Measurements from ENCODE around the gene ANTXRL.

DNA sequence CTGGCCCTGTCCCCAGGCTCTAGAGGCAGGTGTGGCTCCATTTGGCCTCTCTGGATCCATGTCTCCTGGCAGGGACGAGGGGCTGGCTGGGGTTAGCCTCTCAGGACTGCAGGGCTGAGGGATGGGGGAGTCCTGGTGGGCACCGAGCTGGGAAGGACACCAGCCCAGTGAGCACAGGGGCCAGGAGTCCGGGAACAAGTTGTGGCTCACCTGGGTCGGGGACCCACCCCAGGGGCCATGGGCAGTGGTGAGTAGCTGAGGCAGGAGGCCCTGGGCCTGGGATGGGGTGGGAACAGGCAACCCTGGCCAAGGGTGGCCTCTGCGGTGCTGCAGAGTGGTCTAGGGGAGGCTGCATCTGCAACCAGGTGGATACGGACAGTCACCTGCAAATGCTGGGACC is 24.1 kb downstream of the ANTXRL start:
- no peak for TF ChIP-seq POLR2A (IDR thresholded peaks at IDR 0.05)
- TF ChIP-seq, protein P1, sequence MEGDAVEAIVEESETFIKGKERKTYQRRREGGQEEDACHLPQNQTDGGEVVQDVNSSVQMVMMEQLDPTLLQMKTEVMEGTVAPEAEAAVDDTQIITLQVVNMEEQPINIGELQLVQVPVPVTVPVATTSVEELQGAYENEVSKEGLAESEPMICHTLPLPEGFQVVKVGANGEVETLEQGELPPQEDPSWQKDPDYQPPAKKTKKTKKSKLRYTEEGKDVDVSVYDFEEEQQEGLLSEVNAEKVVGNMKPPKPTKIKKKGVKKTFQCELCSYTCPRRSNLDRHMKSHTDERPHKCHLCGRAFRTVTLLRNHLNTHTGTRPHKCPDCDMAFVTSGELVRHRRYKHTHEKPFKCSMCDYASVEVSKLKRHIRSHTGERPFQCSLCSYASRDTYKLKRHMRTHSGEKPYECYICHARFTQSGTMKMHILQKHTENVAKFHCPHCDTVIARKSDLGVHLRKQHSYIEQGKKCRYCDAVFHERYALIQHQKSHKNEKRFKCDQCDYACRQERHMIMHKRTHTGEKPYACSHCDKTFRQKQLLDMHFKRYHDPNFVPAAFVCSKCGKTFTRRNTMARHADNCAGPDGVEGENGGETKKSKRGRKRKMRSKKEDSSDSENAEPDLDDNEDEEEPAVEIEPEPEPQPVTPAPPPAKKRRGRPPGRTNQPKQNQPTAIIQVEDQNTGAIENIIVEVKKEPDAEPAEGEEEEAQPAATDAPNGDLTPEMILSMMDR (IDR thresholded peaks at IDR 0.05) = no peak
- no peak for TF ChIP-seq EP300 (IDR thresholded peaks at IDR 0.05)

All from tibial nerve (tissue), 4 donors.